Measurements from ENCODE around the gene ATG5.

DNA sequence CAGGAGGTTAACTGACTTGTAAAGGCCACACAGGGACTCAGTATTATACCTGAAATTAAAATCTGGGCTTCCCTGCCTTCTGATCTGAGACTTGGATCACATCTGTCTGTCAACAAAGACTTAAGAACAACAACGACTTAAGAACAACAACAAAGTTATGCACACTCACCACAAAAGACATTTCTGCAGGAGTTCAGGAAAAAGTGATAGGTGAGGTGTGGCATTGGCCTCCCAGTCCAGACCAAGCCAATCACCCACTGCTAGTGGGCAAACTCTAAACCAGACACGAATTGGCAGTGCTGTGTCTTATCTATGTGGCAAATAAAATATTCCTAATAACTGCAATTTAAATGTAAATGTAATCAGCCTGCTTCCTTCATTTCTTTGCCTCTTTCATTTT, 178.1 kb downstream of the ATG5 start:
- TF ChIP-seq, protein P1, sequence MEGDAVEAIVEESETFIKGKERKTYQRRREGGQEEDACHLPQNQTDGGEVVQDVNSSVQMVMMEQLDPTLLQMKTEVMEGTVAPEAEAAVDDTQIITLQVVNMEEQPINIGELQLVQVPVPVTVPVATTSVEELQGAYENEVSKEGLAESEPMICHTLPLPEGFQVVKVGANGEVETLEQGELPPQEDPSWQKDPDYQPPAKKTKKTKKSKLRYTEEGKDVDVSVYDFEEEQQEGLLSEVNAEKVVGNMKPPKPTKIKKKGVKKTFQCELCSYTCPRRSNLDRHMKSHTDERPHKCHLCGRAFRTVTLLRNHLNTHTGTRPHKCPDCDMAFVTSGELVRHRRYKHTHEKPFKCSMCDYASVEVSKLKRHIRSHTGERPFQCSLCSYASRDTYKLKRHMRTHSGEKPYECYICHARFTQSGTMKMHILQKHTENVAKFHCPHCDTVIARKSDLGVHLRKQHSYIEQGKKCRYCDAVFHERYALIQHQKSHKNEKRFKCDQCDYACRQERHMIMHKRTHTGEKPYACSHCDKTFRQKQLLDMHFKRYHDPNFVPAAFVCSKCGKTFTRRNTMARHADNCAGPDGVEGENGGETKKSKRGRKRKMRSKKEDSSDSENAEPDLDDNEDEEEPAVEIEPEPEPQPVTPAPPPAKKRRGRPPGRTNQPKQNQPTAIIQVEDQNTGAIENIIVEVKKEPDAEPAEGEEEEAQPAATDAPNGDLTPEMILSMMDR (IDR thresholded peaks at IDR 0.05): no peak
- no peak for TF ChIP-seq EZH2 (IDR thresholded peaks at IDR 0.05; ENCODE audit: borderline replicate concordance, insufficient read depth, low read depth, low read length, poor library complexity, severe bottlenecking)

All from B cell (primary cell).